HEK293 (cell line): ENCODE measurements around the gene WRNIP1.

ENCODE experiments used
- CTCF ChIA-PET: fragments of 350-600 bp; formaldehyde crosslinking; extraction: SDS; loops from one replicate; lab custom pipeline; 2021; ENCODE audit warnings: antibody characterized with exemption; lab: Yijun Ruan, JAX
- POLR2A ChIA-PET: fragments of 300-600 bp; formaldehyde crosslinking; extraction: SDS; loops from one replicate; lab custom pipeline; 2020; ENCODE audit warnings: antibody characterized with exemption, inconsistent platforms; lab: Yijun Ruan, JAX
- H3K27ac ChIP-seq: fragments of 200-500 bp; sonication (Bioruptor generic); 2 replicates; pipeline ENCODE4 v1.5.1; 2014; ENCODE audit warnings: low read depth, low read length, control low read depth, inconsistent platforms; ENCODE audit errors: extremely low read depth
- H3K36me3 ChIP-seq, 2 experiments: fragments of 200-500 bp in 1 of 2; sonication (Bioruptor generic) in 1 of 2; 1 replicate in 1 of 2; 2 replicates in 1 of 2; pipeline ENCODE4 v1.5.1; 2014 to 2017; ENCODE audit warnings: inconsistent platforms in 2 of 2, low read length in 2 of 2; ENCODE audit not compliant: control insufficient read depth in 2 of 2, insufficient read depth in 1 of 2
- H3K4me1 ChIP-seq: fragments of 200-500 bp; sonication (Bioruptor generic); 2 replicates; pipeline ENCODE4 v1.5.1; 2014; ENCODE audit warnings: mild to moderate bottlenecking, low read length, inconsistent platforms; ENCODE audit not compliant: control insufficient read depth, insufficient read depth
- H3K4me3 ChIP-seq: 2 replicates; pipeline ENCODE4 v1.5.1; 2011; ENCODE audit warnings: low read depth, mild to moderate bottlenecking, control low read depth, low read length, moderate library complexity
- H3K9me3 ChIP-seq: fragments of 200-500 bp; sonication (Bioruptor generic); 2 replicates; pipeline ENCODE4 v1.5.1; 2014; ENCODE audit warnings: low read depth, low read length, inconsistent platforms; ENCODE audit not compliant: control insufficient read depth, insufficient read depth
- GFI1B ChIP-seq: fragments of 450-650 bp; formaldehyde crosslinking; IDR thresholded peaks from 2 replicates; pipeline ENCODE4 v1.5.1; 2016; ENCODE audit warnings: missing biosample characterization, missing genetic modification characterization
- ZBTB1 ChIP-seq: fragments of 450-650 bp; formaldehyde crosslinking; IDR thresholded peaks from 2 replicates; pipeline ENCODE4 v1.5.1; 2016; ENCODE audit warnings: missing biosample characterization, missing genetic modification characterization
- ZNF140 ChIP-seq: fragments of 450-650 bp; formaldehyde crosslinking; IDR thresholded peaks from 2 replicates; pipeline ENCODE4 v1.5.1; 2016; ENCODE audit warnings: missing biosample characterization, missing genetic modification characterization
- ZNF174 ChIP-seq: fragments of 450-650 bp; formaldehyde crosslinking; IDR thresholded peaks from 2 replicates; pipeline ENCODE4 v1.5.0; 2017; ENCODE audit warnings: missing biosample characterization, mild to moderate bottlenecking, missing genetic modification characterization
- ZNF202 ChIP-seq: fragments of 450-650 bp; formaldehyde crosslinking; IDR thresholded peaks from 2 replicates; pipeline ENCODE4 v1.5.1; 2016; ENCODE audit warnings: missing biosample characterization, missing genetic modification characterization, borderline replicate concordance
- ZNF221 ChIP-seq: fragments of 450-650 bp; formaldehyde crosslinking; IDR thresholded peaks from 2 replicates; pipeline ENCODE4 v1.5.1; 2017; ENCODE audit warnings: missing biosample characterization, missing genetic modification characterization, borderline replicate concordance
- ZNF24 ChIP-seq: fragments of 450-650 bp; formaldehyde crosslinking; IDR thresholded peaks from 2 replicates; pipeline ENCODE4 v1.5.1; 2016; ENCODE audit warnings: missing biosample characterization, missing genetic modification characterization
- ZNF248 ChIP-seq: fragments of 450-650 bp; formaldehyde crosslinking; IDR thresholded peaks from 2 replicates; pipeline ENCODE4 v1.5.1; 2017; ENCODE audit warnings: missing biosample characterization, missing genetic modification characterization
- ZNF324 ChIP-seq: fragments of 450-650 bp; formaldehyde crosslinking; IDR thresholded peaks from 2 replicates; pipeline ENCODE4 v1.5.1; 2016; ENCODE audit warnings: missing biosample characterization, missing genetic modification characterization
- ZNF354C ChIP-seq: fragments of 450-650 bp; formaldehyde crosslinking; IDR thresholded peaks from 2 replicates; pipeline ENCODE4 v1.5.1; 2016; ENCODE audit warnings: missing biosample characterization, missing genetic modification characterization, low read depth, borderline replicate concordance
- ZNF398 ChIP-seq: fragments of 450-650 bp; formaldehyde crosslinking; IDR thresholded peaks from 2 replicates; pipeline ENCODE4 v1.5.1; 2017; ENCODE audit warnings: missing biosample characterization, missing genetic modification characterization
- ZNF404 ChIP-seq: fragments of 450-650 bp; formaldehyde crosslinking; IDR thresholded peaks from 2 replicates; pipeline ENCODE4 v1.5.1; 2017; ENCODE audit warnings: missing biosample characterization, missing genetic modification characterization
- ZNF48 ChIP-seq: fragments of 450-650 bp; formaldehyde crosslinking; IDR thresholded peaks from 2 replicates; pipeline ENCODE4 v1.5.1; 2016; ENCODE audit warnings: missing biosample characterization, missing genetic modification characterization
- ZNF514 ChIP-seq: fragments of 450-650 bp; formaldehyde crosslinking; IDR thresholded peaks from 2 replicates; pipeline ENCODE4 v1.5.1; 2016; ENCODE audit warnings: missing biosample characterization, missing genetic modification characterization
- ZNF544 ChIP-seq: fragments of 450-650 bp; formaldehyde crosslinking; IDR thresholded peaks from 2 replicates; pipeline ENCODE4 v1.5.0; 2017; ENCODE audit warnings: missing biosample characterization, missing genetic modification characterization
- ZNF639 ChIP-seq: fragments of 450-650 bp; formaldehyde crosslinking; IDR thresholded peaks from 2 replicates; pipeline ENCODE4 v1.5.1; 2016; ENCODE audit warnings: missing biosample characterization, missing genetic modification characterization
- ZNF645 ChIP-seq: fragments of 450-650 bp; formaldehyde crosslinking; IDR thresholded peaks from 2 replicates; pipeline ENCODE4; 2016; ENCODE audit warnings: missing biosample characterization, missing genetic modification characterization
- ZNF701 ChIP-seq: fragments of 450-650 bp; formaldehyde crosslinking; IDR thresholded peaks from 2 replicates; pipeline ENCODE4 v1.5.1; 2016; ENCODE audit warnings: missing biosample characterization, missing genetic modification characterization
- ZNF777 ChIP-seq: fragments of 450-650 bp; formaldehyde crosslinking; IDR thresholded peaks from 2 replicates; pipeline ENCODE4 v1.5.1; 2017; ENCODE audit warnings: missing biosample characterization, missing genetic modification characterization, borderline replicate concordance
- ZXDB ChIP-seq: fragments of 450-650 bp; formaldehyde crosslinking; IDR thresholded peaks from 2 replicates; pipeline ENCODE4 v1.5.1; 2016; ENCODE audit warnings: missing biosample characterization, missing genetic modification characterization

The WRNIP1 gene

GRCh38 chr6:2732503-2733089 lies 32.6 kb upstream of the WRNIP1 start:
- Histone ChIP-seq H3K27ac (no peak overlapping the region), H3K36me3 (no peaks in the 10 kb centered on the region), H3K4me3 (no peak overlapping the region), H3K9me3 (no peaks in the 10 kb centered on the region), H3K4me1 (no peaks in the 10 kb centered on the region)
- TF ChIP-seq ZNF174 (tag by site-specific recombination), result no peak
- CTCF ChIA-PET, result interaction anchor here (0.5 to 2.4 kb wide), 8 partner anchors 8 to 200 kb away, joined by 3 to 21 read pairs (median 4); partner anchors contain the start of gene MYLK4
- POLR2A ChIA-PET, result no interaction called here

GRCh38 chr6:2733324-2733723 lies 31.9 kb upstream of the WRNIP1 start:
- Histone ChIP-seq H3K4me1 (no peaks in the 10 kb centered on the region), H3K27ac (no peak overlapping the region), H3K4me3 (no peak overlapping the region), H3K36me3 (no peaks in the 10 kb centered on the region), H3K9me3 (no peaks in the 10 kb centered on the region)
- ChIA-PET CTCF (interaction anchor here (1.2 to 2.4 kb wide), 4 partner anchors 8 to 99 kb away, joined by 5 to 21 read pairs (median 6); partner anchors contain the start of gene MYLK4), POLR2A (no interaction called here)
- no peak for TF ChIP-seq ZNF777 (tag by site-specific recombination)
- TF ChIP-seq ZNF514, result no peak
- no peak for TF ChIP-seq ZNF639 (tag by site-specific recombination)
- no peak for TF ChIP-seq ZNF324
- TF ChIP-seq ZNF48 (tag by site-specific recombination), result no peak
- TF ChIP-seq ZNF701 (tag by site-specific recombination), result no peak
- TF ChIP-seq ZNF140, result no peak

- Histone ChIP-seq H3K4me3 (no peak overlapping the region), H3K36me3 (no peaks in the 10 kb centered on the region), H3K27ac (no peak overlapping the region), H3K9me3 (no peaks in the 10 kb centered on the region), H3K4me1 (no peaks in the 10 kb centered on the region)
- no peak for TF ChIP-seq ZXDB (tag by site-specific recombination)
- TF ChIP-seq ZNF248 (tag by site-specific recombination), result no peak
- no peak for TF ChIP-seq ZNF544
- no peak for TF ChIP-seq ZNF398 (tag by site-specific recombination)
- TF ChIP-seq ZNF24 (tag by site-specific recombination), result no peak
- no peak for TF ChIP-seq GFI1B
- no peak for TF ChIP-seq ZNF202 (tag by site-specific recombination)
- no peak for TF ChIP-seq ZNF404 (tag by site-specific recombination)
- no peak for TF ChIP-seq ZNF221 (tag by site-specific recombination)
- TF ChIP-seq ZNF645, result no peak
- TF ChIP-seq ZNF354C (tag by site-specific recombination), result no peak
- no peak for TF ChIP-seq ZBTB1
- POLR2A ChIA-PET, result no interaction called here
- CTCF ChIA-PET, result interaction anchor here (1.2 to 9.7 kb wide), 4 partner anchors 8 to 58 kb away, joined by 5 to 212 read pairs (median 14); partner anchors contain the start of gene MYLK4
These were observed 31.3 kb upstream of the WRNIP1 start for GRCh38 chr6:2733736-2734480.
